HG03039 (cell line): ENCODE results near the gene NXPH2.

Experiments
- ATAC-seq: cut with Tn5 transposase; IDR thresholded peaks from one replicate; pipeline ENCODE4 v1.9.1; 2021; ENCODE audit warnings: mild to moderate bottlenecking, moderate library complexity; ENCODE audit not compliant: unreplicated experiment

NXPH2 gene

DNA sequence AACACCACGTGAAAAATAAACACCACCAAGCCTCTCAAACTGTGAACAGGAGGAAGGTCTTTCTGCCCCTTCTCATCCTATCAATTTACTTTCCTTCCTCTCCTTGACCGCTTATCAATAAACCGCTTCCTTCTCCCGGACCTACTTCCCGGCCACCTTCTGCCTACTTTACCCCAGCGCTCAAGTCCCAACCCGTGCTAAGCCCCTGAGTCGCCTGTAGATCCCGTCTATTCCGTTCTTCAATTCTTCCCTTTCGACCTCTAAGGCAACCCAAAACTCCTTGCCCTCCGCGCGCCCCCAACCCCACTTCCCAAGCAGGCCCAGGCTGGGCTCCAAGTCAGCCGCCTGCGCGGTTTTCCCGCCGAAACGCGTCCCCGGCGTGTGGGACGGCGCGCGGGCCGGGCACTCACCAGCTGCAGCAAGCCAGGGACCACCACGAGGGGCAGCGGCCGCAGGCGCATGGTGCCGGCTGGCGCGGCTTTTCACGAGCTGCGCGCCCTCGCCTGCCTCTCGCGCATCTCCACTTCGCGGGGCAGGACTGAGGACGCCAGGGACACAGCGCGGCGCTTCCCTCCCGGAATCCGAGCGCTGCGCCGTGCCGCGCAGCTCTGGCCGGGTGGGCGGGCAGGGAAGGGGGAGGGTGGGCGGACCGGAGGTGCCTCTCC is at the start of gene NXPH2:
NXPH2 (minus strand) TSS at position 610 of the 665 bp plus-strand sequence; CDS start at position 461, 149 bp downstream.
- ATAC-seq, result no peak

DNA sequence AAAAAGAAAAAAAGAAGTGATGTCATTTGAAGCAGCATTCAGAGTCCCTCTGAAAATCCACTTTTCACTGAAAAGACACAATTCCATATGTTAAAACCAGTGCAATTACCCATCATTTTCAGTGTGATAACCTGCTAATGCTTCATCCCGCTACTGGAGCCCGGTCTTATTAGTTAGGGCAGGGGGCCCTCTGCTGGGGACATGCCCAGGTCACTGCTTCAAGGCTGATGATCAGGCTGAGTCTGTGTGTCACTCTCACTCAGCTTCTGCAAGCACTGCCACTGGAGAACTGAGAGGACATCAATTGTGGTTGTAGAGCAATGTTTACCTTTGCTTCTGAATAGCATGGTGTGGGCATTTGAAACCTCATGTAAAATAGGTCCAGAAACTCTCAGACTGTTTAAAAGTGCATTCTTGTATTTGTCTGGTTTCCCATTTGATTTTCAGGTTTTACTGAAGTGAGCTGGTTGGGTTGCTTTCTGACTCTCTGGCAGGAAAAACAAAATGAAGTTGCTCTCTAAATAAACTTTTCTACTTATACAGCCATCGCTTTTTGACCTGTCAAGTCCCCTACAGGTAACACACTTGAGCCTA is 49.2 kb upstream of the NXPH2 start:
- no peak for ATAC-seq

DNA sequence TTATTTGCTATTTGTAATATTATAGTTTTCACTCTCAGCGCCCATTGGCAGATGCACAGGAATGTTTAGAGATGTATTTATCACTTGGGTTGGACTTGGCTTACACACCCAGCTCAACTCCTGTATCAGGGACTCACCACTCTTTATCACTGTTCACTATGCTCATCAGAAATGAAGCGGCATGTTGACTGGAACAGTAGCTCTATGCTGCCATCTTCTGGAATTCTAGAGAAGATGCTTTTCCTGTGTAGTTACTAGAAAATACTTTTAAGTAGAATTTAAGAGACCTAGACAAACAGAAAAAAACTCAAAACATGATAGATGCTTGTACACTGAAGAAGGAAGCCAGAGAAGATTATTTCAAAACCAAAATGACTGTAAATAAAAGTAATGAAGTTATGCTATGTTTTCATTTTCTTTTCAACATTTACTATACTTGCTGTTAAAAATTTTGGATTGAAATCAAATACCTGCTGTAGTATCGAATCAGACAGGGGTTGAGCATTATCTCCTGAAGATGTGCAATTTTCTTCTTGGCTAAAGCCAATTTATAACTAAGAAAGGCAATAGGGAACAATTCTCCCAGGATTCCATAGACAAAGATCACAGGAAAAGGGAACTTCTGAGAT is 47.4 kb upstream of the NXPH2 start:
- peak; percentile 83 for ATAC-seq

GRCh38 chr2:138823666-138824065 is 43.5 kb upstream of the NXPH2 start:
- no peak for ATAC-seq

- ATAC-seq, result no peak
Measured at GRCh38 chr2:138819964-138820363, 39.8 kb upstream of the NXPH2 start.

- ATAC-seq, result no peak
Measured at GRCh38 chr2:138818556-138818955, 38.4 kb upstream of the NXPH2 start.

DNA sequence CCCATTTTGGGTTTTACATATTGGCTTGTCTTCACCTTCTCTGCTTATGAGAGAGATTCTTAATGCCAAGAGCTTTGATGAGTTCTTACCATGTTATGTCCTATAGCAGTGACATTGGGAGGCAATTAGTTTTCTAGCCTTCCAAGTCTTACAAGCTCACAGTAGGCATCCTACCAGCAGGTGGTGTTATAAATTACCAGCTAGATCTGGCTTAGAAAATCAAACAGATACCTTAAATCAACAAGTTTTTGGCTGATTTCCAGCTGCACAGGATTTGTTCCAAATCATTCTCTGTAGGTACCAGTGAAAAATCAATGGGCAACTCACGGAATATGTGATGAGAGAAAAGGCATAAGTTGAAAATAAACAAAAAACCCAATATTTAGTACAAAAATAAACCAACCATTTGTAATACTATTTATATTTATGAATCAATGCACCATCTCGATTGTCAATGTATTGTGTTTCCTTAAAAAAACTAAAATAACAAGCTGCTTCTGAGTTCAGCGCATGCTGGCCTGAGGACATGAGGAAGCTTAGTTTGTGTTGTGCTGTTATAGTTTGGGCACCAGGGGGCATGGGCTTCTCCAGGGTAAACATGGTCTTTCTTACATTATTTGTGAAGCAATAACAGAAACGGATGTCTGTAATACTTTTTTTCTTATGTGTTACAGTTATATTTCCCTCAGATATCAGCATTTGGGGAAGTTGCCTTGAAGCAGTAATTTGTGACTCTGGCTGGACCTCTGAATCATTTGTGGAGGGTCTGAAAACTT is 34.1 kb upstream of the NXPH2 start:
- ATAC-seq, result no peak

DNA sequence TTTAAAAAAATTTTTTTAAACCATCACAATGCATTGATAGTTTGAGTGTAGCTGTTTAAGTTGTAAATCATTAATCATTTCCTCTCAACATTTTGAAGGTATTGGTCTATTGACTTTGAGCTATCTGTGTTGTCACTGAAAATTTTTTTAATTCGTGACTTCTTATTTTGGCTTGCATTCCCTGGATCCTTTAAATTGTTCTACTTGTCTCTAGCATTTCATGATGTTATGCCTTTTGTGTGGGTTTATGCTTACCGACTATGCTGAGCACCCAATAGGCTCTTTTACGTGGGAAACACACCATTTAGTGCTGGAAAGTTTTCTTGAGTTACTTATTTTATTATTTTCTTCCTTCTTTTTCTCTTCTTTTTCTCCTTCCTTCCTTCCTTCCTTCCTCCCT is 31.2 kb upstream of the NXPH2 start:
- ATAC-seq, result no peak

- ATAC-seq, result no peak
Measured at GRCh38 chr2:138794724-138795123, 14.5 kb upstream of the NXPH2 start.

- no peak for ATAC-seq
Measured at GRCh38 chr2:138787053-138787666, 7.0 kb upstream of the NXPH2 start.

DNA sequence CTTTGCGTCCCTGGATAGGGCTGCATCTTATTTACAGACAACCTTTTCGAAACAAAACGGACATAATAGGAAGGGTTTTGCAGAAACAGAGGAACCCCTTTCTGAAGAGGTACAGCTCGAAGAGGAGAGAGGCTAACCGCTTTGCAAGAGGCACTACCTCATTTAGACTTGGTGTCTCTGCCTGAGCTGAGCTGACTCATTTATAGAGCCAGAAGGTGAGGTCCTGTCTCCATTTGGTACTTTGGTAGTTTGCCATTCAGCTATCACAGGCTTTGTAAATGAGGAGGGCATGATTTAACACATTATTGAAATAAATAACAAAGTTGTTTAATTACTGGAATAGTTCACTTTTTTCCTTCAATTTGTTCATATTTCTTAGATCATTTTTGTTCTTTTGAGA is 2.2 kb upstream of the NXPH2 start:
- no peak for ATAC-seq

GRCh38 chr2:138780908-138781307 is 718 bp upstream of the NXPH2 start:
- ATAC-seq, result no peak

GRCh38 chr2:138780446-138780880 is 273 bp upstream of the NXPH2 start:
- ATAC-seq, result no peak

DNA sequence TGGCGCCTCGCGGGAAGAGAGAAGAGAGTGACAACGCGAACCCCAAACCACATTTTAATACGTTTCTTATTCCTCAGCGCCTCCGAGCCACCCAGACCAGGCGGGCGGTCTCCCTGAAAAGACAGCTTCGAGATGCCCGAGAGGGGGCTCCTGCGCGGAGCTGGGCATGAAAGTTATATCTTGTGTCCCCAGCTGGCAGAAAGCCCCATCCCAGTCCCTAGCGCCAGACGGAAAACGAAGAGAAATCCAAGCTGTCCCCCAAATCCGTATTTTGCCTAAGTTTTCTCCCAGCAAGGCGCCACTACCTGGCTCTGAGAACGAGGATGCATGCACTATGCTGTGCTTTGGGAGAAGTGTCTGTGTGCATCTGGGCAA is 797 bp downstream of the NXPH2 start:
- no peak for ATAC-seq

DNA sequence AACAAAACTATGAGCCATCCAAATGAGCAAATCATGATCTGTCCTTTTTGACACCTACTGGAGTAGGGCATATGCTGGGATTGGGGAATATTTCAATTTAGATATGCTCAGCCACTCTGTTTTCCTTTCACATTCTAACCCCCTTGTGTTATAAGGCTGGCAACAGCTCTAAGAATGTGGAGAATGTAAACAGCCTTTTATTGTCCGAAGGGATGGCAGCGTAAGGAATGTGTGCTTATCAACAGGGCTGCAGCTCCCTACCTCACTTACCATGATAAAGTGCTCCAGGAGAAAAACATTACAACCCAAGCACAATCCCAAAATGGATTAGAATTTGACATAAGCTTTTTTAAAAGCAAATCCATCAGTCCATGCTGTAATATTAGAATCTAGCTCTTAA is 2.2 kb downstream of the NXPH2 start:
- ATAC-seq, result no peak

GRCh38 chr2:138775736-138776135 is 4.5 kb downstream of the NXPH2 start:
- no peak for ATAC-seq

GRCh38 chr2:138771534-138771933 is 8.7 kb downstream of the NXPH2 start:
- ATAC-seq, result no peak

- no peak for ATAC-seq
Measured at GRCh38 chr2:138767101-138767500, 13.1 kb downstream of the NXPH2 start.

- no peak for ATAC-seq
Measured at GRCh38 chr2:138766464-138766863, 13.7 kb downstream of the NXPH2 start.

- no peak for ATAC-seq
Measured at GRCh38 chr2:138763971-138764370, 16.2 kb downstream of the NXPH2 start.

DNA sequence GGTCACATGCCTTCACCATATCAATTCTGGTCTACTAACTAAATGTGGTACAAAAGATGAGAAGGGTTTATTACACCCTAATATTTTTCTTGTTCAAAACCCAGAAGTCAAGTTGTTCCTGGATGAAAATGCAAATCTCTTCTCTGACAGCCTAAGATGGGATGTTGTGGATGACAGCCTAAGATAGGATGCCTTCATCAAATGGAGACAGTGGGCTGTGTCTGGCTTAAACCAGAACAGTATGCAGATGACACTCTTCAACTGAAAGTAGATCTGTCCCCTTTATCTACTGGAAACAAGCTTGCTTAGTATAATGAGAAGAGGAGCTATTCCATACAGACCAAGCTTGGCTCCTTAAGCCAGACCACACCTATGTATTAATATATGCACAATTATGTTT is 17.7 kb downstream of the NXPH2 start:
- no peak for ATAC-seq
